ENCODE measurements around the gene SH3GL2. TPM values are rescaled to one million over a fixed set of nuclear protein-coding genes. Genes with fewer than 3 reads are reported as not detected.

SH3GL2 gene
- total RNA-seq, 4 donors from 2014 or later: 3.6 to 6.8 (median 4.7) TPM

DNA sequence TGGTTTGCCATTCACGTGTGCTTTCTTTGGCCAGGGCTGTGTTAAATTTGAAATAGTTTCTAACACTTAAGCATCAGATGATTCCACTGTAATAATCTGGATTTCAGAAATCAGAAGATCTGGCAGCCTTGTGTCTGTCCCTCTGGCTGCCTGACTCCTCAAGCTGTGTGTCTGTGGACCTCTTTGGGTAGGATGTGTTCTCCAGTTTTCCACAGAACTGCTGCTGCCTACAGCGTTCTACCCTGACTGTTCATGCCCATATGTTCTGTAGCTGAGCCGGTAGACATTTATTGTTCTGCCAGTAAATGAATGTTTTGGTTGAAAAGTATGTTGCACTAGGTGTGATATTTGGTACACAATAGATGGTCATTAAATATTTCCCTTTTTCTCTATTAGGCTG is 81.3 kb downstream of the SH3GL2 start:
- H3K27ac ChIP-seq: no peak overlapping the region
- H3K4me1 ChIP-seq: no peaks in the 10 kb centered on the region
- no peak for TF ChIP-seq POLR2A (IDR thresholded peaks at IDR 0.05)
- TF ChIP-seq POLR2AphosphoS5 (IDR thresholded peaks at IDR 0.05): no peak
- TF ChIP-seq, protein P1, sequence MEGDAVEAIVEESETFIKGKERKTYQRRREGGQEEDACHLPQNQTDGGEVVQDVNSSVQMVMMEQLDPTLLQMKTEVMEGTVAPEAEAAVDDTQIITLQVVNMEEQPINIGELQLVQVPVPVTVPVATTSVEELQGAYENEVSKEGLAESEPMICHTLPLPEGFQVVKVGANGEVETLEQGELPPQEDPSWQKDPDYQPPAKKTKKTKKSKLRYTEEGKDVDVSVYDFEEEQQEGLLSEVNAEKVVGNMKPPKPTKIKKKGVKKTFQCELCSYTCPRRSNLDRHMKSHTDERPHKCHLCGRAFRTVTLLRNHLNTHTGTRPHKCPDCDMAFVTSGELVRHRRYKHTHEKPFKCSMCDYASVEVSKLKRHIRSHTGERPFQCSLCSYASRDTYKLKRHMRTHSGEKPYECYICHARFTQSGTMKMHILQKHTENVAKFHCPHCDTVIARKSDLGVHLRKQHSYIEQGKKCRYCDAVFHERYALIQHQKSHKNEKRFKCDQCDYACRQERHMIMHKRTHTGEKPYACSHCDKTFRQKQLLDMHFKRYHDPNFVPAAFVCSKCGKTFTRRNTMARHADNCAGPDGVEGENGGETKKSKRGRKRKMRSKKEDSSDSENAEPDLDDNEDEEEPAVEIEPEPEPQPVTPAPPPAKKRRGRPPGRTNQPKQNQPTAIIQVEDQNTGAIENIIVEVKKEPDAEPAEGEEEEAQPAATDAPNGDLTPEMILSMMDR (IDR thresholded peaks at IDR 0.05): no peak
- TF ChIP-seq EP300 (IDR thresholded peaks at IDR 0.05): no peak
- no peaks in the 10 kb centered on the region for H3K9me3 ChIP-seq
- no peak for ATAC-seq
- H3K36me3 ChIP-seq: no peaks in the 10 kb centered on the region
- WGBS, 2 donors (ENCODE audit: low coverage in 1 of 2): 82 to 100% methylated on average over 2 to 3 of the region's 3 CpGs
- H3K4me3 ChIP-seq: no peak overlapping the region
- no peaks in the 10 kb centered on the region for H3K27me3 ChIP-seq

DNA sequence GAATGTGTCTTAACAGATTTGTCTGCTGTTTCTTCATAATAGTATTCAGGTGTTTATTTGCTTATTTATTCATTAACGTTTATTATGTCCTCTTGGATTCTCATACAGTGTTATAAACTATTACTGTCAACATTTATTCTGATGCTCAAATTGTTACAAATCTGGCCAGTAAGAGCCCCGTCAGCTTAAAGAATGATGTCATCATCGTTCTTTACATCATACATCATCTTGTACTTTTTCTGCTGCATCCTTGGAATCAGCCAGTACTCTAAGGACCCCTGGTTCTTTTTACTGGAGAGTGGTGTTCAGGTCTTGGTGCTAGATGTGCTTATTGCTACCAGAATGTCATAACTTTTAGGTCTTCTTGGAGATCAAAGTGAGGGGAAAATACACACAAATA is 86.6 kb downstream of the SH3GL2 start:
- TF ChIP-seq, protein P1 (IDR thresholded peaks at IDR 0.05): no peak
- TF ChIP-seq EP300 (IDR thresholded peaks at IDR 0.05) (no peak), POLR2A (IDR thresholded peaks at IDR 0.05) (no peak), POLR2AphosphoS5 (IDR thresholded peaks at IDR 0.05) (no peak)
- no peaks in the 10 kb centered on the region for H3K27me3 ChIP-seq
- H3K36me3 ChIP-seq: no peaks in the 10 kb centered on the region
- H3K9me3 ChIP-seq: no peaks in the 10 kb centered on the region
- no peaks in the 10 kb centered on the region for H3K4me1 ChIP-seq
- WGBS, 2 donors (ENCODE audit: low coverage in 1 of 2): 67 to 76% methylated on average over 2 to 3 of the region's 3 CpGs
- ATAC-seq: no peak
- H3K4me3 ChIP-seq: no peak overlapping the region
- H3K27ac ChIP-seq: no peak overlapping the region

DNA sequence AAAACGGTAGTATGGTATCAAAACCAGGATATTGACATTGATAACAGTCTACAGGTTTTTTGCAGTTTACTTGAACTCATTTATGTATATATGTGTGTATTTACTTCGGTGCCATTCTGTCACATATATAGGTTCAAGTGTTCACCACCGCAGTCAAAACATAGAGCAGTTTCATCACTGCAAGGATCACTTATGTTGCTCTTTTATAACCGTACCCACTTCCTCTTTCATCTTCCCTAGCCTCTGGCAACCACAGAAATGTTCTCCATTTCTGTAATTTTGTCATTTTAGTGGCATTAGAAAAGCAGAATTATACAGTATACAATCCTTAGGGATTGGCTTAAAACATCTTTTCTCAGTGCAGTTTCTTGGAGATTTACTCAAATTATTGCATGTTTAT is 90.3 kb downstream of the SH3GL2 start:
- Histone ChIP-seq H3K27me3 (no peaks in the 10 kb centered on the region), H3K4me1 (no peaks in the 10 kb centered on the region), H3K36me3 (no peaks in the 10 kb centered on the region), H3K27ac (no peak overlapping the region), H3K4me3 (no peak overlapping the region), H3K9me3 (no peaks in the 10 kb centered on the region)
- TF ChIP-seq EP300 (IDR thresholded peaks at IDR 0.05): no peak
- TF ChIP-seq, protein P1 (IDR thresholded peaks at IDR 0.05): no peak
- 88 to 100% methylated on average over 2 to 4 of the region's 4 CpGs for WGBS, 2 donors (ENCODE audit: low coverage in 1 of 2)
- ATAC-seq: no peak

DNA sequence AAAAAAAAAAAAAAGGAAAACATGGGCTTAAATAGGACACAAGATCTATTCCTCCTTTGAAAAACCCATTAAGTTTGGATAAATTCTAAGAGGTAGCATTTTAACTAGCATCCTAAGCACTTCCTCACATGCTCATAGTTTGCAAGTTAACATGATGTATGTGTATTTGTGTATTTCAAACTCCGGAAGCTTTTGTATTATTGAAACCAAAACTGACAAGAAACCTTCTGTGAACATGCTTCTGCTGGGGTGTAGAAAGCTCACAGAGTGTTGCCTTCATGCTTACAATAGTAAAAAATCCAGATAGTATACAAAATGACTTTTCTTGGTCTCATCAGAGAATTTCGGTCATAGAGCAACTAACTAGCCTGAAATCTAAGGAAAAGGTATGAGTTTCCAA is 103.8 kb downstream of the SH3GL2 start:
- no peak overlapping the region for H3K4me3 ChIP-seq
- ATAC-seq: no peak
- no peaks in the 10 kb centered on the region for H3K27me3 ChIP-seq
- no peaks in the 10 kb centered on the region for H3K9me3 ChIP-seq
- H3K36me3 ChIP-seq: no peaks in the 10 kb centered on the region
- no peak for TF ChIP-seq EP300 (IDR thresholded peaks at IDR 0.05)
- no peak for TF ChIP-seq POLR2A (IDR thresholded peaks at IDR 0.05)
- TF ChIP-seq, protein P1 (IDR thresholded peaks at IDR 0.05): no peak
- TF ChIP-seq POLR2AphosphoS5 (IDR thresholded peaks at IDR 0.05): no peak
- WGBS, 2 donors (ENCODE audit: low coverage in 1 of 2): 88 to 91% methylated on average over 2 of the region's 2 CpGs
- no peaks in the 10 kb centered on the region for H3K4me1 ChIP-seq
- H3K27ac ChIP-seq: no peak overlapping the region

DNA sequence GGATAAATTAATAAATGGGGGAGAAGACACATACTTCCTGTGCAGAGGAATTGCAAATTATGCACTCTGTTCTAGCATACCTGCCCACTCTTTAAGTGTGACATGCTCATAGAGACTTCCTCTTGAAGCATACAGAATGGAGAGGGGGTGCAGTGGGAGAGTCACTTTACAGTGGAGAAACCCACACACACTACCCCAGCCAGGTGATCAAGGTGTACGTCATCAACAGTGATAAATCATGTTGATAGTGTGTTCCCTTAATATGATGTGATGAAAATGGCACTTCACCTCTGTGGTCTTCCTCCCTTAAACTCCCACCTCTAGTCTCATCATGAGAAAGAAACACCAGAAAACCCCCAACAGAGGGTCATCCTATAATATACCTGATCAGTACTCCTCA is 110.0 kb downstream of the SH3GL2 start:
- no peak for TF ChIP-seq POLR2A (IDR thresholded peaks at IDR 0.05)
- TF ChIP-seq EP300 (IDR thresholded peaks at IDR 0.05): no peak
- TF ChIP-seq, protein P1 (IDR thresholded peaks at IDR 0.05): no peak
- TF ChIP-seq POLR2AphosphoS5 (IDR thresholded peaks at IDR 0.05): no peak
- ATAC-seq: no peak
- WGBS, 2 donors (ENCODE audit: low coverage in 1 of 2): 100% methylated on average over 1 of the region's 1 CpG; no CpG with 5 or more reads in 1 of the 2 donors
- Histone ChIP-seq H3K27me3 (no peaks in the 10 kb centered on the region), H3K9me3 (no peaks in the 10 kb centered on the region), H3K4me1 (no peaks in the 10 kb centered on the region), H3K4me3 (no peak overlapping the region), H3K27ac (no peak overlapping the region), H3K36me3 (no peaks in the 10 kb centered on the region)
